ENCODE measurements around the gene CADPS.

Gene CADPS

GRCh38 chr3:62521464-62522105 lies 353.6 kb downstream of the CADPS start:
- no peak for ATAC-seq
- TF ChIP-seq TOX (CRISPR knock-in tag; IDR thresholded peaks at IDR 0.05; ENCODE audit: borderline replicate concordance) (no peak), ZFP3 (CRISPR knock-in tag; IDR thresholded peaks at IDR 0.05) (no peak), CSDC2 (CRISPR knock-in tag; IDR thresholded peaks at IDR 0.05) (no peak), ZC3H10 (CRISPR knock-in tag; IDR thresholded peaks at IDR 0.05) (no peak), PATZ1 (CRISPR knock-in tag; IDR thresholded peaks at IDR 0.05; ENCODE audit: borderline replicate concordance) (no peak), RARB (CRISPR knock-in tag; IDR thresholded peaks at IDR 0.05) (no peak), OSR1 (CRISPR knock-in tag; IDR thresholded peaks at IDR 0.05) (no peak), BACH2 (CRISPR knock-in tag; IDR thresholded peaks at IDR 0.05; ENCODE audit: borderline replicate concordance) (no peak), TCF4 (CRISPR knock-in tag; IDR thresholded peaks at IDR 0.05; ENCODE audit: borderline replicate concordance) (no peak), ZNF70 (CRISPR knock-in tag; IDR thresholded peaks at IDR 0.05) (no peak)
- TF ChIP-seq, protein P1, sequence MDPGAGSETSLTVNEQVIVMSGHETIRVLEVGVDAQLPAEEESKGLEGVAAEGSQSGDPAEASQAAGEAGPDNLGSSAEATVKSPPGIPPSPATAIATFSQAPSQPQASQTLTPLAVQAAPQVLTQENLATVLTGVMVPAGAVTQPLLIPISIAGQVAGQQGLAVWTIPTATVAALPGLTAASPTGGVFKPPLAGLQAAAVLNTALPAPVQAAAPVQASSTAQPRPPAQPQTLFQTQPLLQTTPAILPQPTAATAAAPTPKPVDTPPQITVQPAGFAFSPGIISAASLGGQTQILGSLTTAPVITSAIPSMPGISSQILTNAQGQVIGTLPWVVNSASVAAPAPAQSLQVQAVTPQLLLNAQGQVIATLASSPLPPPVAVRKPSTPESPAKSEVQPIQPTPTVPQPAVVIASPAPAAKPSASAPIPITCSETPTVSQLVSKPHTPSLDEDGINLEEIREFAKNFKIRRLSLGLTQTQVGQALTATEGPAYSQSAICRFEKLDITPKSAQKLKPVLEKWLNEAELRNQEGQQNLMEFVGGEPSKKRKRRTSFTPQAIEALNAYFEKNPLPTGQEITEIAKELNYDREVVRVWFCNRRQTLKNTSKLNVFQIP (CRISPR knock-in tag; IDR thresholded peaks at IDR 0.05; ENCODE audit: borderline replicate concordance, low read depth): no peak

GRCh38 chr3:62503516-62503915 lies 371.7 kb downstream of the CADPS start:
- no peak for ATAC-seq
- no peak for TF ChIP-seq PPARA (CRISPR knock-in tag; IDR thresholded peaks at IDR 0.05; ENCODE audit: borderline replicate concordance)
- TF ChIP-seq TSHZ2 (CRISPR knock-in tag; IDR thresholded peaks at IDR 0.05): no peak
- TF ChIP-seq, protein P1 (CRISPR knock-in tag; IDR thresholded peaks at IDR 0.05; ENCODE audit: borderline replicate concordance, low read depth): no peak
- no peak for TF ChIP-seq ZFP3 (CRISPR knock-in tag; IDR thresholded peaks at IDR 0.05)

- TF ChIP-seq TSHZ2 (CRISPR knock-in tag; IDR thresholded peaks at IDR 0.05) (no peak), GLIS3 (CRISPR knock-in tag; IDR thresholded peaks at IDR 0.05) (no peak), PATZ1 (CRISPR knock-in tag; IDR thresholded peaks at IDR 0.05; ENCODE audit: borderline replicate concordance) (no peak), ESRRG (CRISPR knock-in tag; IDR thresholded peaks at IDR 0.05) (no peak), ZFP30 (CRISPR knock-in tag; IDR thresholded peaks at IDR 0.05) (no peak), CREB5 (CRISPR knock-in tag; IDR thresholded peaks at IDR 0.05; ENCODE audit: low read depth) (no peak)
- ATAC-seq: no peak
These were observed 372.6 kb downstream of the CADPS start for GRCh38 chr3:62502315-62503300.
